ENCODE data around the gene CACNA1S.

DNA sequence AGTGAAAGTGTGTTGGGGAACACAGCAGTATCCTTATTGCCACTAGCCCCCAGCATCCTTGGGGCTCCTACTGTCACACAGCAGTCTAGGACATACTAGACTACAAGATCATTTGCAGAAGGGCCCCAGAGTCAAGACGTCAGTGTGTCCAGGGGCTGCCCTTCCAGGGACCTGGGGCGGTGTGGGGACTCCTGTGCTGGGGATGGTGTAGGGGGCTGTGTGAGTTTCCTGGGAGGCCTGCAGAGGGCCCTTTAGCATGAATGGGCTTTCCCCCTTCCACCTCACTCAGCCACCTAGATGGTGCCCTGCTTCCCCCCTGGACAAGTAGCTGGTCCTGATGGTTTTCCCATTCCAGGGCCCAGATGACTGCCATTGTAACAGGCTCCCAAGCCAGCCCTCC, 71.2 kb downstream of the CACNA1S start:
- TF ChIP-seq EZH2 (optimal IDR thresholded peaks at IDR 0.05; ENCODE audit: low read depth, low read length) (no peak), EZH2phosphoT487 (IDR thresholded peaks at IDR 0.05; ENCODE audit: low read length) (no peak)
- TF ChIP-seq, protein P1, sequence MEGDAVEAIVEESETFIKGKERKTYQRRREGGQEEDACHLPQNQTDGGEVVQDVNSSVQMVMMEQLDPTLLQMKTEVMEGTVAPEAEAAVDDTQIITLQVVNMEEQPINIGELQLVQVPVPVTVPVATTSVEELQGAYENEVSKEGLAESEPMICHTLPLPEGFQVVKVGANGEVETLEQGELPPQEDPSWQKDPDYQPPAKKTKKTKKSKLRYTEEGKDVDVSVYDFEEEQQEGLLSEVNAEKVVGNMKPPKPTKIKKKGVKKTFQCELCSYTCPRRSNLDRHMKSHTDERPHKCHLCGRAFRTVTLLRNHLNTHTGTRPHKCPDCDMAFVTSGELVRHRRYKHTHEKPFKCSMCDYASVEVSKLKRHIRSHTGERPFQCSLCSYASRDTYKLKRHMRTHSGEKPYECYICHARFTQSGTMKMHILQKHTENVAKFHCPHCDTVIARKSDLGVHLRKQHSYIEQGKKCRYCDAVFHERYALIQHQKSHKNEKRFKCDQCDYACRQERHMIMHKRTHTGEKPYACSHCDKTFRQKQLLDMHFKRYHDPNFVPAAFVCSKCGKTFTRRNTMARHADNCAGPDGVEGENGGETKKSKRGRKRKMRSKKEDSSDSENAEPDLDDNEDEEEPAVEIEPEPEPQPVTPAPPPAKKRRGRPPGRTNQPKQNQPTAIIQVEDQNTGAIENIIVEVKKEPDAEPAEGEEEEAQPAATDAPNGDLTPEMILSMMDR (IDR thresholded peaks at IDR 0.05; ENCODE audit: low read length) = no peak

Measured in MM.1S (cell line).